ENCODE results near the gene LARGE1.
"Not testable (repeated sequence)": the region's sequence is repeated elsewhere in the genome, so short reads cannot be mapped to it uniquely, and the experiment has no call there.

The LARGE1 gene

DNA sequence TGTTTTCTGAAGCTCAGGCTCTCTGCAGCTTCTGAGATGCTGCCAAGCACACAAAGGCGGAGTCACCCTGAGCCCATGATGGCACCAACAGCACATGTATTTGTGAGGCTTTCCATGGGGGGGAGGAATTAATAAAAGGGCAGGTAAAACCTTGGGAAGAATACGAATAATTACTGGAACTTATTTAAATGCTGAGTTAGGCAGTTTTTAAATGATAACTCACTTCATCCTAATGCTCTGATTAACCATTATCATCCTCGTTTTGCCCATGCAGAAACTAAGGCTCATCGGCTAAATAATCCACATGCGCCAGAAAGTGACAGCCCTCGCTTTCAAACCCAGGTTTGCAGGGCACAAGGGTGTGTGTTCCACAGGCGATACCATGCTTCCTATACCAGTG, 35.4 kb downstream of the LARGE1 start:
- DNase-seq (ENCODE audit: low read depth in 2 of 2) = no peak

- no peak for DNase-seq (ENCODE audit: low read depth in 2 of 2)
Observed at GRCh38 chr22:33883961-33884808, 36.1 kb downstream of the LARGE1 start.

GRCh38 chr22:33883561-33883960, 36.7 kb downstream of the LARGE1 start:
- DNase-seq (ENCODE audit: low read depth in 2 of 2) = no peak

DNA sequence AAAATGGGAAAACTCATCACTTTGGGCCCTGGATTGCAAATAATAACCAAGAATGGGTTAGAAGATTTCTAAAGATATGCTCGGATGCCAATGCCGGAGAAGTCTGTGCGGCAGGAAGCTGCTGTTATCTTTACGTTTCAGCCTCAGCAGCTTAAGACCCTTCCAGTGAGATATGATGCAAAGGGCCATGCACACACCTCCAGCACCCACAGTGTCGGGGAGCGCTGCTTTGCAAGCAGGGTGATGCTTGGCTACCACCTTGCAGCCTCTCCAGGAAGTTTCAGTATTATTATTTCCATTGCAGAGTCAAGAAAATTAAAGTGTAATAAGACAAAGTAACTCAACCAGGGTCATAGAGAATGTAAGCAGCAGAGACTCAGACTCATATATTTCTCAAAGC, 37.3 kb downstream of the LARGE1 start:
- DNase-seq (ENCODE audit: low read depth in 2 of 2) = no peak

GRCh38 chr22:33880986-33881385, 39.3 kb downstream of the LARGE1 start:
- DNase-seq (ENCODE audit: low read depth in 2 of 2) = no peak

GRCh38 chr22:33879796-33880195, 40.5 kb downstream of the LARGE1 start:
- DNase-seq (ENCODE audit: low read depth in 2 of 2) = no peak

GRCh38 chr22:33875316-33875715, 45.0 kb downstream of the LARGE1 start:
- DNase-seq (ENCODE audit: low read depth in 2 of 2) = no peak

DNA sequence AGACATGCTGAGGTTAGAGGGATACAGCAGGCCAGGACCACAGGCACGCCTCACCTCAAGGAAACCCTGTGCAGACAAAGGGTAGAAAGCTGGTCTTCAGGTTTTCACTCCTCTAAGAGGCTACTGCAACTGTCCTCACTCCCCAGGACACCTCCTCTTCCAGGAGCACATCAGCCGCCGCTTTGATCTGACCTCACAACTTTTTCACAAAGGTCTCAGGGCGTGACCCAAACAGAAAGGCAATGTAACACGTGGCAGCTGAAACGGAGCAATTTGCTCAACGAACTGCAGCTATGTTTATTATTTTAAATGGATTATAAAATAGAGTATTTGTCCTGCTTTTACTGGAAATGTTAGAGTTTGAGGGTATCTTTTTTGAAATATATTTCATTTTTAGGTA, 46.1 kb downstream of the LARGE1 start:
- DNase-seq (ENCODE audit: low read depth in 2 of 2) = no peak

DNA sequence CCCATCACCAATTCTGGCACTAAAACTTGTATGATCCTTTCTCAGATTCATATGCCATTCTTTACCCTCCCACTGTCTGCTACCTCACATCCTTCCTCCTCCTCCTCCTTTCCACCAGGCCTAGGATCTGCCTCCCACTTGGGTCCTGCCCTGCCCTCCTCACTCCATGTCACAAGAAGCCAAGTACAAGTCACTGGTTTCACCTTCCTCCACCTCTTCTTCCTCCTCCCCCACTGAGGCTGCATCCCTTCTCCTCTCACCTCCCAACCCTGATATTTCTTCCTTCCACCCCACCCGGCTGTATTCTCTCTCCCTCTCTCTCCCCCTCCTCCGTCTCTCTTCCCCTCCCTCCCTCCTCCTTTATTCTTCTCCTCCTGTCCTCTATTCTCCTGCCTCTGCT, 46.6 kb downstream of the LARGE1 start:
- no peak for DNase-seq (ENCODE audit: low read depth in 2 of 2)

- no peak for DNase-seq (ENCODE audit: low read depth in 2 of 2)
Observed at GRCh38 chr22:33873186-33873585, 47.1 kb downstream of the LARGE1 start.

DNA sequence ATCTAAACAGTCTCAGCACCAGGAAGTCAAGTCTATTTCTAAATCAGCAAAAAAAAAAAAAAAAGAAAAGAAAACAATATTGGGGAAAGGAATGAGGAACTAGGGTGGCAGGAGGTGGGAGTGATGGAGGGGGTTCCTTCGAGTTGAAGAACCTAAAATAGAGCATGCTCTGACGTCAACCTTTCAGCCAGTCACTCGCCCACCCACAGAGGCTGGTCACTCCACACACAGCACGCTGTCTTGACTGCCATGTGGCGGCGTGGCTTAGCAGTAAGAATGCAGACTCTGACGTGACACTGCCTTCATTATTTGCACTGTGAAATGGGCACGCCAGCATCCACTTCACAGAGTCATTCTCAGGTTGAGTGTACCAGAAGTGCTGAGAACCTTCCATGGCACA, 48.3 kb downstream of the LARGE1 start:
- DNase-seq (ENCODE audit: low read depth in 2 of 2) = no peak

GRCh38 chr22:33869946-33870345, 50.3 kb downstream of the LARGE1 start:
- no peak for DNase-seq (ENCODE audit: low read depth in 2 of 2)

- DNase-seq (ENCODE audit: low read depth in 2 of 2) = no peak
Observed at GRCh38 chr22:33867971-33868370, 52.3 kb downstream of the LARGE1 start.

GRCh38 chr22:33867118-33867866, 53.0 kb downstream of the LARGE1 start:
- no peak for DNase-seq (ENCODE audit: low read depth in 2 of 2)

DNA sequence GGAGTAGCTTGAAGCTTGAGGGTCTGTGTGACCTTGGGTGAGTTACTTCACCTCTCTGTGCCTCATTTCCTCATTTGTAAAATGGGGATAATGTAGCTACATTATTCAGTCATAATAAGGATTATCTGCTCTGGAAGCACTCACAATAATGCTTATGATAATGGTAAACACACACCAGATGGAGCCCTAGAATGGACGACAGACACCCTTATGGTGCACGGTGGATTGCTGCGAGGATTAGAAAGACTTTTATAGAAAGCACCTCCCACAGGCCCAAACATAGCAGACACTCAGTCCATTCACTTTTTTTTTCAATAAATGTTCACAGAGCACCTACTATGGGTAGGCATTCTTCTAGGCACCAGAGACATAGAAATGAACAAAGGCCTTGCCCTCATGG, 53.8 kb downstream of the LARGE1 start:
- DNase-seq (ENCODE audit: low read depth in 2 of 2) = no peak

- no peak for DNase-seq (ENCODE audit: low read depth in 2 of 2)
Observed at GRCh38 chr22:33865996-33866395, 54.3 kb downstream of the LARGE1 start.

- no peak for DNase-seq (ENCODE audit: low read depth in 2 of 2)
Observed at GRCh38 chr22:33865248-33865647, 55.0 kb downstream of the LARGE1 start.

- no peak for DNase-seq (ENCODE audit: low read depth in 2 of 2)
Observed at GRCh38 chr22:33864723-33865130, 55.5 kb downstream of the LARGE1 start.

DNA sequence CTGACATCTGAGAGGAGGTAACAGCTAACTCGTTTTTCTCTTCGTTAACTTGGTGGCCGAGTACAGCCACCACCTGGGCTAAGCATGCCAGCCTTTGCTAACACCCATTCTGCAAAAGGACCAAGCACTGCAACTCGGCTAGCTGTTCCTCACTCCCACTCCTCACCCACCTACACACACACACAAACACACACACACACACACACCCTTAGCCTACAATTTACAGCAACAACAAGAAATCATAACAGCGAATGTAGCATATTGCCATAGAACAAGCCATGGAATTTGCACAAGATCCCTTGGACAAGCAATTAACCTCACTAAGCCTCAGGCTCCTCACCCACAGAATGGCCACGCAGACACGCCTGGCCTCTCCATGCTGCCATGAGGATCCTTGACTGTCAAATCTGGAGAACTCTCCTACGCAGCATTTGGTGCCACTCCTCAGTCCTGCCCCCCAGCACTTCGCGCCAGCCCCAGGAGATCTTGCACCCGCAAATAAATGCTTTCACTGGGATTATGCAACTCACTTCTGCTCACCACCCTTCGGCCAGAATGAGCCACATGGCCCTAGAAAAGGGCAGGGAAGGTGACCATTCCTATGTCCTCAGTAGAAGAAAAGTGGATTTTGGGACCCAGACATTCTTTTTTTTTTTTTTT, 58.9 kb downstream of the LARGE1 start:
- DNase-seq (ENCODE audit: low read depth in 2 of 2) = no peak

DNA sequence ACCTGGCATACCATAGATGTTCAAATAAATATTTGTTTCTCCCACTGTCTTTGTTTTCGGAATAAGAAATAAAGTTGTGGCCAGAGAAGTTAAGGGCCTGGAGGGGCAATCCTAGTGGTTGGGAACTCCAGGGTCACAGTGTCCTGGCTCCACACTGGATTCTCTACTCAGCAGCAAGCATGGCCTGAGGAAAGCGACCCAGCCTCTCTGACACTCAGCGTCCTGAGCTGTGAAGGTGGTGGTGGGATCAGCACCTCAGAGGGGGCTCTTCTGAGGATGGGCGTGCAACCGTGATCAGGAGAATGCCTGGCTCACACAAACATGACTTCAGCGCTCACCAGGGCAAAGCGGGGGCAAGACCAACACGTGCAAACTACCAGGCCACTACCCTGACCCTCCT, 59.9 kb downstream of the LARGE1 start:
- no peak for DNase-seq (ENCODE audit: low read depth in 2 of 2)

- DNase-seq (ENCODE audit: low read depth in 2 of 2) = no peak
Observed at GRCh38 chr22:33859311-33859710, 61.0 kb downstream of the LARGE1 start.

DNA sequence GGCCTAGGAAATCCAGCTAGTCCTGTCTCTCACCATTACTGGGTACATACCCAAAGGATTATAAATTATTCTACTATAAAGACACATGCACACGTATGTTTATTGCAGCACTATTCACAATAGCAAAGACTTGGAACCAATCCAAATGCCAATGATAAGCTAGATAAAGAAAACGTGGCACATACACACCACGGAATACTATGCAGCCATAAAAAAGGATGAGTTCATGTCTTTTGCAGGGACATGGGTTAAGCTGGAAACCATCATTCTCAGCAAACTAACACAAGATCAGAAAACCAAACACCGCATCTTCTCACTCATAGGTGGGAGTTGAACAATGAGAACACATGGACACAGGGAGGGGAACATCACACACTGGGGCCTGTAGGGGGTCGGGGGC, 61.6 kb downstream of the LARGE1 start:
- not testable (repeated sequence) for DNase-seq (ENCODE audit: low read depth in 2 of 2)

DNA sequence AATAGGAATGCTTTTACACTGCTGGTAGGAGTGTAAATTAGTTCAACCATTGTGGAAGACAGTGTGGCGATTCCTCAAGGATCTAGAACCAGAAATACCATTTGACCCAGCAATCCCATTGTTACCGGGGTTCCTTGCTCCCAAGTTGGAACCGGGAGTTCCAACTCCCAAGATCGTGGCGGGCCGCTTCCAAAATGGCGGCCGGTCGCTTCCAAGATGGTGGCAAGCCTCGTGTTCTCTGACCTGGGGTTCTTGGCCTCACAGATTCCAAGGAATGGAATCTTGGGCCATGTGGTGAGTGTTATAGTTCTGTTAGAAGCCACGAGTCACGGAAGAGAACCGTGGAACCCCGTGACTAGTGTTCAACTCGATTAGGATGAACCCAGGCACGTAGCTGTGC, 62.5 kb downstream of the LARGE1 start:
- not testable (repeated sequence) for DNase-seq (ENCODE audit: low read depth in 2 of 2)

Measured in stimulated activated CD4-positive, alpha-beta T cell treated with anti-CD3 and anti-CD28 coated beads, Interleukin-1b, Interleukin-23, amount 100 ng/mL, for 1 hour (primary cell).